AG10803 (cell line): ENCODE measurements around the gene ITGA3.
A peak's percentile ranks its signal among the peaks of the same experiment; 100 is the strongest.

Source experiments
- DNase-seq: peaks from one replicate; pipeline ENCODE4 v3.0.0; 2010; ENCODE audit warnings: low read depth
- H3K4me3 ChIP-seq: 2 replicates; pipeline ENCODE4 v1.5.1; 2011; ENCODE audit warnings: mild to moderate bottlenecking, low read length, control low read depth
- TF ChIP-seq, protein P1 (sequence below): conservative IDR thresholded peaks from 2 replicates; pipeline ENCODE4 v1.5.1; 2011; ENCODE audit warnings: mild to moderate bottlenecking, low read length, control low read depth, inconsistent platforms

Gene ITGA3

GRCh38 chr17:50097926-50098325, 42.0 kb downstream of the ITGA3 start:
- TF ChIP-seq, protein P1, sequence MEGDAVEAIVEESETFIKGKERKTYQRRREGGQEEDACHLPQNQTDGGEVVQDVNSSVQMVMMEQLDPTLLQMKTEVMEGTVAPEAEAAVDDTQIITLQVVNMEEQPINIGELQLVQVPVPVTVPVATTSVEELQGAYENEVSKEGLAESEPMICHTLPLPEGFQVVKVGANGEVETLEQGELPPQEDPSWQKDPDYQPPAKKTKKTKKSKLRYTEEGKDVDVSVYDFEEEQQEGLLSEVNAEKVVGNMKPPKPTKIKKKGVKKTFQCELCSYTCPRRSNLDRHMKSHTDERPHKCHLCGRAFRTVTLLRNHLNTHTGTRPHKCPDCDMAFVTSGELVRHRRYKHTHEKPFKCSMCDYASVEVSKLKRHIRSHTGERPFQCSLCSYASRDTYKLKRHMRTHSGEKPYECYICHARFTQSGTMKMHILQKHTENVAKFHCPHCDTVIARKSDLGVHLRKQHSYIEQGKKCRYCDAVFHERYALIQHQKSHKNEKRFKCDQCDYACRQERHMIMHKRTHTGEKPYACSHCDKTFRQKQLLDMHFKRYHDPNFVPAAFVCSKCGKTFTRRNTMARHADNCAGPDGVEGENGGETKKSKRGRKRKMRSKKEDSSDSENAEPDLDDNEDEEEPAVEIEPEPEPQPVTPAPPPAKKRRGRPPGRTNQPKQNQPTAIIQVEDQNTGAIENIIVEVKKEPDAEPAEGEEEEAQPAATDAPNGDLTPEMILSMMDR = no peak
- no peak overlapping the region for H3K4me3 ChIP-seq
- DNase-seq = no peak

DNA sequence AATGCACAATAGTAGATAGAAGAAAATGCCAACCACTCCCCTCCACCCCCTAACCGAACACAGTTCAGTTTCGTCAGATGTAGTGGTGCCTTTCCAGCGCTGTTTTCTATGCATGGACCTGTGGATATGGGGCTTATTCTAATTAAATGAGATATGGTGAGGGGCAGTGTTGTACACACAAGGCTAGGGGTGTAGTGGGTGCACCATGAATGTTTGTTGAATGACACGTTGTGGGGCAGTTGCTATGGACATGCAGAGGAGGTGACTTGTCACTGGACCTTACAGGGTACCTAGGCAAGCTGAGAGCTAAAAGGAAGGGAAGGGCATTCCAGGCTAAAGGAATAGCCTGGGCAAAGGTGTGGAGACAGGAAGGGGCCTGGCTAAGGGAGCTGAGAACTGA, 42.7 kb downstream of the ITGA3 start:
- no peak overlapping the region for H3K4me3 ChIP-seq
- TF ChIP-seq, protein P1 = no peak
- no peak for DNase-seq

DNA sequence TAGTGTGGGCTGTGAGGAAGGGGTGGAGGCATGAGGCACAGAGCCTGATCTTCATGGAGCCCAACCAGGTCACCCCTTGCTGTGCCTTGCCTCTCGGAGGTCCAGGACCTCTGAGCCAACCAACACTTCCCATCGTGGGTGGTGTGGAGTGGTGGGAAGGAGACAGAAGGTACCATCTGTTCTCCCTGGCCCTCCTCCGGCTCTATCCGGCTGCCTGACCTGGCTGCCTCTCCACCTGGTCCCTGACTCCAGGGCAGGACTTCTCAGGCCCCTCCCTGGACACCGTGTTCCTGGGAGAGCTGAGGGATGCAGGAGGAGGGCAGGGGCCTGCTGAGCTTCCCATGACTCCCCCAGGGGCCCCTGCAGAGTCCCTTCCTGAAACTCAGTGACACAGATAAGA, 43.1 kb downstream of the ITGA3 start:
- H3K4me3 ChIP-seq = no peak overlapping the region
- TF ChIP-seq, protein P1 = no peak
- no peak for DNase-seq

DNA sequence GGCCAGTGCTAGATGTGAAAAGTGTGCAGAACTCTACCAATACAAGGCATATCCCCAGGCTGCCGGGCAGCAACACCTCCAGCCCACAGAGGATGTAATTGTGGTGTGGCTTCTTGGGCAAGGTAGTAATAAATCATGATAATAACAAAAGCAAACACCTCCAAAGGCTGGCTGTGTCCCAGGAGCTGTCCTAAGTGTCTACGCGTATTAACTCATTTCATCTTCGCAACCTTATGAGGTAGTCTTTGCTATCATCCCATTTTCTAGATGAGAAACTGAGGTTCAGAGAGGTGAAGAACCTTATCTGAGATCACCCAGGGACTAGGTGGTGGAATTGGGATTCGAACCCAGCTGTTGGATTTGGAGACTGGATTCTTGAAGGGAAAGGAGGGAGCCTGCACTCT, 44.6 kb downstream of the ITGA3 start:
- H3K4me3 ChIP-seq = no peak overlapping the region
- DNase-seq = no peak
- TF ChIP-seq, protein P1 = no peak

DNA sequence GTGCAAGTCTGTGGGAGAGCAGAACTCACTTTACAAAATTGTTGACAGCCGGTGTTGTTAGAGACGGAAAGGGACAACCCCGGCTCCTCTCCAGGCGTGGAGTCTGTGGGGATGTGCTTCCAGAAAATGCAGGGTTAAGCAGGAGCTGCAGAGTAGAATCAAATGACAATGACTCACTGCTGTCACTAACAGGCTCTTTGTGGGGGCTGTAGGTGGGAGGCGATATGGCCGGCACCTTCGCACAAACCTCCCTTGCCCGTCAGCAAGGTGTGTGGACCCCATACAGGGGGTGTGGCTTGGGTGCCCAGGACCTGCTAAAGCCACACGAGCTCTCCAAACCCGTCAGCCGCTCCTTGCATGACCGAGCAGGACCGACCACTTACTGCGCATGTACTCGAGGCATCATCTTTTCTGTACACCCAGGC, 45.0 kb downstream of the ITGA3 start:
- H3K4me3 ChIP-seq = no peak overlapping the region
- TF ChIP-seq, protein P1 = no peak
- peak; percentile 17 for DNase-seq

DNA sequence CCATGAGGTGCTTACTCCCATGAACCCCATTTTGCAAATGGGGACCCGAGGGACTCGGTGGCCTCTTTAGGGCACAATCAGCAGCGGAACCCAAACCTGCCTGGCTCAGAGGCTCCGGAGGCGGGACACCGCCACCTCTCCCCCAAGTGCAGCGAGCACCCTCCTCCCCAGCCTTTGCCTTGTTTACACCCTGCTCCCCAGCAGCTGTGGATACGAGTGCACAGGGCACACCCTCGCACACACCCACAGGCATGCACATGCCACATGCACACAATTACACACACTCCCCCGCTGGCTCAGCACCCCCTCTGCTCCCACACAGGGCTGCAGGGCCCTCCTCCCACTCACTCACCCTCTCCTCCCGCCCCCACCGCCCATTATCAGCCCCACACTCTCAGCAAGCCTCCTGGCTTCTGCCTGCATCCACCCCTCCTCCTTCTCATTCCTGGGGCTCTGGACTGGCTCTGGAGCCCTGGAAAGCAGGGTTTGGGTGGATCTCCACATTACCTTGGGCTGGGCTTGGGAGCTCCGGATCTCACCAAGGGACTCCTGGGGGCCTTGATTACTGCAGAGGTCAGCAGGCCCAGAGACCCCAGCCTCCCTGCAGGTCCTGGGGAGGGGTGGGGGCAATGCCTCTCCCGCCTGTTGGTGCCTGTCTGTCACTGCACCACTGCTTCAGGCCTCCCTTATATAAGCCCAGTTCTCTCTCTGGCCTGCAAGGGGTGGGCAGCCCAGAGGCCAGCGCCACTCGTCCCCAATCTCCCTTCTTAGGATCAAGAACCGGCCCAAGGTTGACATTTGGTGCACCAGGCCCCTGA, 45.6 kb downstream of the ITGA3 start:
- no peak overlapping the region for H3K4me3 ChIP-seq
- TF ChIP-seq, protein P1 = no peak
- peak; percentile 64 for DNase-seq
